GM23338 (cell line): ENCODE results near the gene DOCK2.

Experiments
- CTCF ChIP-seq, 2 experiments: fragments of 200-600 bp in 1 of 2; sonication (generic) in 1 of 2; conservative IDR thresholded peaks; 2 replicates each; pipeline versions ENCODE4 v1.5.1 to v1.6.1; 2016 to 2017; ENCODE audit warnings: antibody characterized with exemption in 2 of 2, low read depth in 2 of 2, mild to moderate bottlenecking in 2 of 2, moderate library complexity in 1 of 2
- EZH2 ChIP-seq: fragments of 200-600 bp; sonication (generic); IDR thresholded peaks from one replicate; pipeline ENCODE4 v1.8.0; 2017; ENCODE audit warnings: antibody characterized with exemption, mild to moderate bottlenecking, low read depth; ENCODE audit not compliant: unreplicated experiment
- EZH2phosphoT487 ChIP-seq: fragments of 200-600 bp; sonication (generic); IDR thresholded peaks from one replicate; pipeline ENCODE4 v1.8.1; 2018; ENCODE audit warnings: antibody characterized with exemption; ENCODE audit not compliant: unreplicated experiment
- JUNB ChIP-seq: IDR thresholded peaks from one replicate; pipeline ENCODE4 v1.6.1; 2016; ENCODE audit warnings: antibody characterized with exemption; ENCODE audit not compliant: unreplicated experiment
- POLR2AphosphoS5 ChIP-seq: IDR thresholded peaks from 2 replicates; pipeline ENCODE4 v1.6.1; 2016; ENCODE audit warnings: antibody characterized with exemption, low read depth

GRCh38 chr5:169716287-169716686 is 79.2 kb downstream of the DOCK2 start:
- TF ChIP-seq EZH2 (no peak), CTCF (conservative IDR thresholded peaks at IDR 0.05; ENCODE audit: low read depth in 2 of 2) (no peak), EZH2phosphoT487 (no peak), POLR2AphosphoS5 (no peak), JUNB (no peak)
